SH-SY5Y (cell line): ENCODE measurements around the gene FAT2.

Source experiments
- GATA2 ChIP-seq: IDR thresholded peaks from 2 replicates; pipeline ENCODE4 v1.6.1; 2011; ENCODE audit warnings: mild to moderate bottlenecking, low read depth, low read length
- GATA3 ChIP-seq: IDR thresholded peaks from 2 replicates; pipeline ENCODE4 v1.6.1; 2011; ENCODE audit warnings: low read depth, mild to moderate bottlenecking, low read length, moderate library complexity

DNA sequence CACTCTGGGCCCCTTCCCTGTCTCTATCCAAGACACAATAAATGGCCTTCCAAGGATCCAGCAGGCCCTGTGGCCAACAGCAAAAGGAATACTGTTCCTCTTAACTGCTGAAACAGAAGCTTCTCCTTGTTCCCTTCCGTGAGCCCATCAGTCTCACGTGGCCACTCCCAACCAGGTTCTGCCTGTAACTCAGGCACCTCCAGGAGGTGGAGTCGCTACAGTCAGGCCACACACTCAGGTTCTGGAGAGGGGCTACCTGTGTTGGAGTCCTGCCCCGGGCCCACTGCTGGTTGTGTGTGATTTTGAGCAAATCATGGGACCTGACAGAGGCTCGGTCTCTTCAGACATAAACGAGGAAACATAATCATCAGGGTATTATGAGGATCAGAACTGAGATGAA lies 10.3 kb downstream of the FAT2 start:
- TF ChIP-seq GATA3 (no peak), GATA2 (no peak)
